HG02759 (cell line): Measurements from ENCODE around the gene ACVR1C.

Source experiments
- ATAC-seq: cut with Tn5 transposase; IDR thresholded peaks from one replicate; pipeline ENCODE4 v1.9.1; 2021; ENCODE audit warnings: mild to moderate bottlenecking, moderate library complexity; ENCODE audit not compliant: unreplicated experiment

Gene ACVR1C

GRCh38 chr2:157628477-157629415 is at the start of gene ACVR1C:
TSS of gene ACVR1C (minus strand) at chr2:157628864. CDS start at chr2:157628644, 220 bp downstream.
- peak; percentile 88 for ATAC-seq

GRCh38 chr2:157677941-157678340 is 49.3 kb upstream of the ACVR1C start:
- no peak for ATAC-seq

GRCh38 chr2:157672129-157672528 is 43.5 kb upstream of the ACVR1C start:
- no peak for ATAC-seq

- ATAC-seq, result no peak
Measured at GRCh38 chr2:157662401-157662800, 33.7 kb upstream of the ACVR1C start.

GRCh38 chr2:157661776-157662175 is 33.1 kb upstream of the ACVR1C start:
- ATAC-seq, result no peak

- no peak for ATAC-seq
Measured at GRCh38 chr2:157657858-157658257, 29.2 kb upstream of the ACVR1C start.

- ATAC-seq, result no peak
Measured at GRCh38 chr2:157657101-157657500, 28.4 kb upstream of the ACVR1C start.

GRCh38 chr2:157644776-157645175 is 16.1 kb upstream of the ACVR1C start:
- no peak for ATAC-seq

GRCh38 chr2:157631861-157632260 is 3.2 kb upstream of the ACVR1C start:
- no peak for ATAC-seq

- peak; percentile 4 for ATAC-seq
Measured at GRCh38 chr2:157627594-157628476, 829 bp downstream of the ACVR1C start.

GRCh38 chr2:157625296-157625695 is 3.4 kb downstream of the ACVR1C start:
- ATAC-seq, result no peak

- ATAC-seq, result no peak
Measured at GRCh38 chr2:157620956-157621355, 7.7 kb downstream of the ACVR1C start.

GRCh38 chr2:157611726-157612125 is 16.9 kb downstream of the ACVR1C start:
- no peak for ATAC-seq

GRCh38 chr2:157611110-157611509 is 17.6 kb downstream of the ACVR1C start:
- no peak for ATAC-seq

- no peak for ATAC-seq
Measured at GRCh38 chr2:157606534-157606933, 22.1 kb downstream of the ACVR1C start.

GRCh38 chr2:157603198-157603597 is 25.5 kb downstream of the ACVR1C start:
- ATAC-seq, result no peak

- no peak for ATAC-seq
Measured at GRCh38 chr2:157601807-157602206, 26.9 kb downstream of the ACVR1C start.

GRCh38 chr2:157596992-157597681 is 31.5 kb downstream of the ACVR1C start:
- ATAC-seq, result peak; percentile 68

GRCh38 chr2:157593411-157593810 is 35.3 kb downstream of the ACVR1C start:
- ATAC-seq, result no peak

GRCh38 chr2:157592948-157593347 is 35.7 kb downstream of the ACVR1C start:
- ATAC-seq, result no peak

- no peak for ATAC-seq
Measured at GRCh38 chr2:157592374-157592773, 36.3 kb downstream of the ACVR1C start.
